Activated T-cell treated with anti-CD3 and anti-CD28 coated beads, Interleukin-2, amount 50 U/mL, for 48 hours (primary cell): Measurements from ENCODE around the gene KRTAP5-3.

Source experiments
- DNase-seq, 2 experiments: peaks; one replicate each; pipeline ENCODE4 v3.0.0-alpha.2; 2020

The KRTAP5-3 gene

DNA sequence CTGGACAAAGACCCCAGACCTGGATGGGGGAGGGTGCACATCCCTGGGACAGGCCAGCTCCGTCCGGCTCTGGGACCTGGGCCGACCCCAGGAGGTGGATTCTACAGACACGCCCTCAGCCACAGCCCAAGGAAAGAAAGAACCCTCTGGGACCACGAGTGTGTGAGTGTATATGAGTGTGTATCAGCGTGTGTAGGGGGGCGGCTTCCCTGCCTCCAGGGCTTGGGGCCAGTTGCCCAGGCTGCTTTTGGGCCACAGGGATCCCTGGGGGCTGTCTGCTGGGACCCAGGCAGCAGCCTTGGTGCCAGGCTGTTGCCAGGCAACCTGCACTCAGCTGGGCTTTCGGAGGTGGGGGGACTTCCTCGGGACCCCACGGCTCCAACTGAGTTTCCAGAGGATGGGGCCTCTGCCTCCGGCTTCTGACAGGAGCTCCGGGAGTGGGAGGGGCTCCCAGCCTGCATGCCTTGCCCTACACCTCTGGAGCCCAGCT, 45.1 kb downstream of the KRTAP5-3 start:
- DNase-seq, result no peak

DNA sequence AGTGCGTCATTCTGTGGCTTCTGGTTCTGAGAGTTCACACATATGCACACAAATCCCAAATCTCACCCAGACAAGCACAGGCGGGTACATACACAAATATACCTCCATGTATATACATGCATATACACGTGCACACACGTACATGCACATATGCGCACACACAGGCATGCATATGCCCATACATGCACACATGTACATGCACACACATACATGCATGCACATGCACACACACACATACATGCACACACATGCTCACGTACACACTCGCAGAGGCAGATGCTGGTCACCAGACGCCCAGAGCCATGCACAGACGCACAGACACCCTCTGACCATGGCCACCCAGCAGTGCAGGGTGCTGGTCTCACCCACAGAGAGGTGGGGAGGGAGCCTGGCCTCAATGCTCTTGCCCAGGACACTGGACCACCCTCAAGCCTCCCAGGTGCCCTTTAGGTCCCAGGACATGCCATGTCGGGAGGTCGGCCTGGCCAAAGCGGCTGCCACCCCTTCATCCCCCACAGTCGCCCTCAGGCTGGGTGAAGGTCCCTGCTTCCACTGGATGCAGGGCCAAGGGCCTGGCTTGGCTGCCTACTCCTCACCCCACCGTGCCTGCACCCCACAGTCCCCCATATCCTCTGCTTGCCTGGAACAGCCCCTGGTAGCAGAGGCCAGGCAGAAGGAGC, 45.7 kb downstream of the KRTAP5-3 start:
- no peak for DNase-seq

DNA sequence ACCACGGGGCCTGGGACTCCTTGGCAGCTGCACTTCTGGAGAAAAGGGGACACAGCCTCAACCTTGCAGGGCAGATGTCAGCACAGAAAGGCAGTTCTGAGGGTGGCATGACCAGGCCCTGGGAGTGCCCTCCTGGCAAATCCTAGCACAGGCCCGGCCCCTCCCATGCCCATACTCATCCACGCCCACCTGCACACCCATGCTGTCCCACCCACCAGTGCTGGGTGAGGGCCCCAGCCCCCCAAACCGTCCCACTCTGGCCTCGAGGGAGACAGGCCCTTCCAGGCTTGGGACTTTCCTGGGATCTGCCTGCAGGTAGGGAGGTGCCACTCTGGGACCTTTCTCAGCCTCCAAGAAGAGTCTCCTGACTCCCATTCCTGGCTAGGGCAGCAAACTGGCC, 46.3 kb downstream of the KRTAP5-3 start:
- no peak for DNase-seq

DNA sequence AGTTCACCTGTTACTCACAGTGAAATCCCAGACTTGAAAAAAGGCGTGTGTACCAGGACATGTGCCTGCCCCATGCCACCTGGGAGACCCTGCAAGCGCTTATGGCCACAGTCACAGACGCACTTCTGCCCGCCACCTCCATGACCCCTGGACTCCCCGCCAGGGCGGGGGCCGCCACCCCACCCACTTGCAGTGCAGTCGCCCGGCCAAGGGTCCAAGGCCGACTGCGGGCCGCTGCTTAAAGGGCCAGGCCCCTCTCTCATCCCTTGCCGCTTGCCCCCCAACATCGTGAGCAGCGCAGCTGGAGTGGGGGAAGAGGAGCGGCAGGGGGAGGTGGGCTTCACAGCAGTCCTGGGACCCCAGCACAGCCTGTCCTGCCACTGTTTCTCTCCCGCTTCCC, 47.0 kb downstream of the KRTAP5-3 start:
- no peak for DNase-seq

DNA sequence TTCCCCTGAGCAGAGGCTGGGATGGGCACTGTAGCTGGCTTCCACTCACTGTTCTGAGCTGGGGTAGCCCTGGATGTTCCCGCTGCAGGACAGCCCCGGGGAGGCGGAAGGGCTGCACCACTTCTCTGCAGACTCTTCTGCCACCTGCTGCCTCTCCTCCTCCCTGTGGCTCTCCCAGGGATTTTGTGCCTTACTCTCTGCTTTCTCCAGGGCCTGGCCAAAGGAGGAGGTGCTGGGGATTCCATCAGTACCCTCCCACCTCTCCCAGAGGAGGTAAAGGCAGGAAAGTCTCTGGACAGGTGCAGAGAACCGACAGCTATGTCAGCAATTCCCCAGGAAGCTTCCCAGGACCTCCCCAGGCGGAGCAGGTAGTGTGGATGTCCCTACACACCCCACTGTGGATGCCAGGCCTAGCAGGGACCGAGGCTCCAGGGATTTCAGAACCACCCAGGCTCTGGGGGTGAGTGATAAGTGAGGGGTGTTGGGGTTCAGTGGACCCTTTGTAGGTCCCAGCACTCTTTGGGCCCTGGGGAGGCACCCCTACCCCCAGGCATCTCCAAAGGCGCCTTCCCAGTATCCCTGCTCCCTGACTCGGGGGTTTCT, 47.5 kb downstream of the KRTAP5-3 start:
- no peak for DNase-seq

DNA sequence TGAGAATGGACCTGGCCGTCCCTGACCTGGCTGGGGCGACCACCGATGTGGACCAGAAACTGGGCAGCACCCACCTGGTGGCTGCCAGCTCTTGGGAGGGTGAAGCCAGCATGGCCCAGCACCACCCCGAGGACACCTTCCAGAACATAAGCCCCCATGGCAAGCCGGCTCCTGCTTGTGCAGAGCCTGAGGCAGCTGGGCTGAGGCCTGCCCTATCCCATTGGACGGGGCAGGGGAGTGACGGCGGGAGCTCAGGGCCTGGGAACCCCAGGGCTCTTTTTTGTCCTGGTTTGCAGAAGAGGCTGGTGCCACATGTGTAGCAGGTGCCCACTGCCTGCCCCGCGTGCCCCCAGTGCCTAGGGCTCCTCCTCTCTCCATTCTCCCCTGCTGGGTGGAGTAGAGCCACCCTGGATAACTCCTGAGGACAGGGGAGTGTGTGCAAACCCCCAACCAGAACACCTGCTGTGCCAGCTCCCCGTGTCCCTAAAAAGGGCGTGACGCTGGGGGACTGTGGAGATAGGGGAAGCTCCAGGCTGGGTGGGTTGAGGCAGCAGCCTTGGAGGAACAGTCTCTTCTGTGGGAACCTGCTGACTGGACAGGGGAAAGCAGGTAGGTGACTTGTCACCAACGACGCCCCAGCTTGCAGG, 48.1 kb downstream of the KRTAP5-3 start:
- no peak for DNase-seq

DNA sequence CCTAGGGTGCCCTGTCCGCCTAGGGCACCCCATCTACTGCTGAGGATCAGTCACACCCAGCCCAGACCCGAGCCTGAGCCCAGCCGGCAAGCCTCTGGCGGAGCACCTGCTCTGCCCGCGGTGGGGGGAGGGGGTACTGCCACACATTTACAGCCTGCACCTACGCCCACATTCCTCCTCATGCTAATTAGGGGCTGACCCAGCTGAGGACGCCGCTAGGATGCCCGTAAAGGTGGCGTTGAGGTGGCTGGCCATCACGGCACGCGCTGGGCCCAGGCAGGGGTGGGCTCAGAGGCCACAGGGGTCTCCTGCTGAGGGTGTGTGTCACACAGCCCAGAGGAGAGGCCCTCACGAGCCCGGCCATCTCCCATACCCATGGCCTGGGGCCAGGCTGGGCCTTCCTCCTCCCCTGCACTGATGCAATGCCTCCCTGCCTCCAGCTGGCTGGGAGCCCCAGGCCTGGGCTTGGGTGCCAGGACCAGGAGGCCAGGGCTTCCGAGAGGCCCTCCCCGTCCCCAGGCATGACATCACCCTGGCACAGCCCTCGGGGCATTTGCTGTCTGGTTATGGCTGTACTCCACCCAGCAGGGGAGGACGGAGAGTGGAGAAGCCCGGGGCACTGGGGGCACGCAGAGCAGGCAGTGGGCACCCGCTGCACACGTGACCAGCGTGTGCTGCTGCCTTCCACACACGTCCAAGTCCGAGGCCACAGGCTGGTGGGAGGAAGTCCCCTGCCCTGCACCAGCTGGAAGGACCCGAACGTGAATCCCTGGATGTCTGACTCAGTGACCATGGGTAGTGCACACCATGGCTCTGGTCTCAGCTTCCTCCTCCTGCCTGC, 48.9 kb downstream of the KRTAP5-3 start:
- DNase-seq, result no peak

DNA sequence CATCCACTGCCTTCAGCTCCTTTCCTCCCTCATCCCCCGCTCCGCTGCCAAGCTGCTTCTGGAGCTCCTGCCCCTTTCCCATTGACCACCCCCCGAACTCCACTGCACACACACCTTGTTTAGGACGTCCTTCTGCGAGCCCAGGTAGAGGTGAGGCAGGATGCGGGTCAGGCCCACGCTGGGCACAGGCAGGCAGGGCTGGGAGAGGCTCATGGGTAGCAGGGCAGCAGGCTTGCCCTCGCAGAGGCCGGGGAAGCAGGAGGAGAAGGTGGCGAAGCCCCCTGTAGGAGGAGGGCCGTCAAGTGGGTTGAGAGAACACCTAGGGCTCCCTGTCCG, 49.5 kb downstream of the KRTAP5-3 start:
- DNase-seq, result no peak

DNA sequence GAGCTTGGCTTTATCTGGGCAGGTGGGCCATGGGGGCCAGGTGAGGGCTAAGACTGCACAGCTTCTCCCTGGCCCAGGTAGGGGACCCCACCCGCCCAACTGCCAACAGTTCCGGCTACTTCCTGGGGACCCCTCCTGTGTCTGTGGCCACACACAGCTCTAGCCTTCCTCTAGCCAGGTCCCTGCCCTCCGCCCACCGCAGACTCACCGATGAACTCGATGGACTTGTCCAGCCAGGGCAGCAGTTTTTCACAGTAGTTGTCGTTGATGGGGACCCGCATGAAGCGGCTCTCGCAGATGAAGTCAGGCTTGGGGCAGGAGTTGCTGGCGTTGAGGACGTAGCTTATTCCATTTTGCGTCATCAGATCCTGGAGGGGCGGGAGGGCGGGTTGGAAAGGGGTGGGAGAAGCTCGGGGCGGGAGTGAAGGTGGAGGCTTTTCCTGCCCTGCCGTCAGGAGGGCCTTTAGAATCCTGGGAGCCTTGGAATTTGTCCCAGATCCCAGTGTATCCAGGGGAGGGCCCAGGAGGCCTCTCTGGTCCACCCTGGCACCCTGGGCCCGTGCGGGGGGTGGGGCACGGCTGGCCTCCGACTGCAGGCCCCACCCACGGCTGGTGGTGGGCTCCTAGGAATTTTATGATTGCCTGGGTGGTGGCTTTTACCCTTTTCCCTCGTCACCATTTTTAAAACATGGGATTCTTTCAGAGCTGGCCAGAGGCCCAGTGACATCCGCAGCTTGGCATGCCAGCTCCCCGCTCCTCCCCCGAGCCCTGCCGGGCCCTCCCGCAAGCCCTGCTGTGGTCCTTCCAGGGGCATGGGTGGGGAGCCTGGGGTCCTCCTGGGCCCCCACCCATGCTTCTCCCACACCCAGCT, 50.1 kb downstream of the KRTAP5-3 start:
- DNase-seq, result no peak
